ENCODE measurements around the gene TRPV3. TPM values are rescaled to one million over a fixed set of nuclear protein-coding genes. Genes with fewer than 3 reads are reported as not detected.

Gene TRPV3
- 0.46 and 0.92 TPM in 2 replicates for total RNA-seq

DNA sequence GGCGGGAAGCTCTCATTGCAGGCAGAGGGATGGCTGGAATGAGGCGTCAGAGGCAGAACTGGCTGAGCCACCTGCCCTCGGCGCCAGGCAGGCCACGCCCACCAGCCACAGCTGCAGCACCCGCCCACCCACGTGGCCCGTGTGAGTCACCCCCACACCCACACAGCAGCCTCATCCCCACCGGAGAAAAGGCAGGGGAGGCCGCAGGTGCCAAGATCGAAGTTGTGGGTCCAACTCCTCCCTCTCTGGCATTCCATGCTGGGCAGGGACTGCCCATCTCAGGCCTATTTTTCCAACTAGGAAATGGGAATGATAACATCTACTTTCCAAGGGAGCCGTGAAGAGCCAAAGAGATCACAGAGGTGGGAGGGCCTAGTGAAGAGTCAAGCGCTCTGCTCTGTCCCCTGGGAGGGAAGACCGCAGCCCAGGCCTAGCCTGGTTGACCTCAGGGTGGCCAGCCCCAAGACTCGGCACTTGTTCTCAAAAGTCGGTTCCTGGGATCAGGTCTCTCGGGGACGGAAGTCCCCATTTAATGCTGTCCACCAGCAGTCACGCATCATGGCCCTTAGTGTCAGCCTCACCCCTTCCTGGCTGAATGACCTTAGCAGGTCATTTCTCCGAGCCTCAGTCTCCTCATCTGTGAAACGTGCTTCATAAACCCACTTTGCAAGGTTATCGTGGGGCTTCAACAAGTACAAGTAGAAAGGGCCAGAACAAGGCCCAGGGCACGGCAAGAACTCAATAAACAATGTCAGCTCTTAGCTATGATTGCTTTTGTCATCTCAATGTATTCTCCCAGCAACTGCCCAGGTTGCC is at the start of gene TRPV3:
TSS of gene TRPV3 (minus strand) at position 45 of the 816 bp plus-strand sequence. CDS start 2,962 bp downstream, outside the sequence.
- DNase-seq (ENCODE audit: low spot score) = no peak
- H3K4me1 Mint-ChIP-seq (ENCODE audit: low read depth) = peaks cover 20% of the 10 kb centered on the region

GRCh38 chr17:3603870-3604259 is 46.3 kb upstream of the TRPV3 start:
- Mint-ChIP-seq H3K4me1 (ENCODE audit: low read depth) (no peaks in the 10 kb centered on the region), H3K27me3 (ENCODE audit: low read depth) (no peaks in the 10 kb centered on the region), H3K9me3 (no peaks in the 10 kb centered on the region), H3K4me3 (ENCODE audit: low read depth) (no peak overlapping the region), H3K27ac (no peak overlapping the region), H3K36me3 (ENCODE audit: low read depth) (peaks cover 16% of the 10 kb centered on the region)
- intact Hi-C loops (cut with micrococcal nuclease) = no loop called here
- no peak for DNase-seq (ENCODE audit: low spot score)

More for the DNA sequence above, at the start of gene TRPV3:
- H3K36me3 Mint-ChIP-seq (ENCODE audit: low read depth) = no peaks in the 10 kb centered on the region
- no peaks in the 10 kb centered on the region for H3K9me3 Mint-ChIP-seq
- intact Hi-C loops (cut with micrococcal nuclease) = no loop called here
- peak within 1 kb of the TSS; percentile 75 for H3K27ac Mint-ChIP-seq
- H3K27me3 Mint-ChIP-seq (ENCODE audit: low read depth) = no peaks in the 10 kb centered on the region
- H3K4me3 Mint-ChIP-seq (ENCODE audit: low read depth) = no peak within 1 kb of the TSS

DNA sequence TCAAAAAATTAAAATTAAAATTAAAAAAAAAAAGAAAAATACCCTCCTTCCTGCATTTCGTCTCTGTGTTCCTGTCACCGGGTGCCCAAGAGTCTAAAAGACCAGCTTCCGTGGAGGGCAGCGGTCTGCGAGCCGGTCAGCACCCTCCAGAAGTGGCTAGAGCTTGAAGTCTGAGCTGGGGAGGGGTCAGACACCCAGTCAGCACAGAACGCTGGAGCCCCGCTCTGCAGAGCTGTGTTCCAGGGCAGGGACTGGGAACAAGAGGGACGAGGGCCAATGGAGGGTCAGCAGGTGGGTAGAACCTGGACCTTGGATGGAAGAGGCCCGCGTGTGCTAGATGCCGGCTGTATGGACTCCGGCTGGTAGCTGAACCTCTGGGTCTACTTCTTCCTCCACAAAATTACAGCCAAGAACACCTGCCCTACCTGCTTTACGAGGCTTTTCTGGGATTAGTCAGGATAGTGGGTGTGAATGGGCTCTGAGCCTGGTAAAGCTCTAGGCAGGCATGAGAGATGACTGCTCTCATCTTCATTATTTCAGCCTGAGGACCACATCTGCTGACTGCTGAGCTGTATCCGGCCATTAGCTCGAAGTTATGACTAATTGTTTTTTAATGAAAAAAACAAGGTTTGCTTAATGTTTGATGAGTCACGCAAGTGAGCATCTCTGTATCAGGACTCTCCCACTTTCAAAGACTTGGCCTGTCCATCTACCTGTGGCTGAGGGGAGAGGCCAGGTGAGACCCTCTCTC is 45.7 kb upstream of the TRPV3 start:
- intact Hi-C loops (cut with micrococcal nuclease) = no loop called here
- Mint-ChIP-seq H3K4me3 (ENCODE audit: low read depth) (no peak overlapping the region), H3K9me3 (no peaks in the 10 kb centered on the region), H3K27me3 (ENCODE audit: low read depth) (no peaks in the 10 kb centered on the region), H3K36me3 (ENCODE audit: low read depth) (peaks cover 12% of the 10 kb centered on the region), H3K4me1 (ENCODE audit: low read depth) (no peaks in the 10 kb centered on the region), H3K27ac (no peak overlapping the region)
- DNase-seq (ENCODE audit: low spot score) = no peak

DNA sequence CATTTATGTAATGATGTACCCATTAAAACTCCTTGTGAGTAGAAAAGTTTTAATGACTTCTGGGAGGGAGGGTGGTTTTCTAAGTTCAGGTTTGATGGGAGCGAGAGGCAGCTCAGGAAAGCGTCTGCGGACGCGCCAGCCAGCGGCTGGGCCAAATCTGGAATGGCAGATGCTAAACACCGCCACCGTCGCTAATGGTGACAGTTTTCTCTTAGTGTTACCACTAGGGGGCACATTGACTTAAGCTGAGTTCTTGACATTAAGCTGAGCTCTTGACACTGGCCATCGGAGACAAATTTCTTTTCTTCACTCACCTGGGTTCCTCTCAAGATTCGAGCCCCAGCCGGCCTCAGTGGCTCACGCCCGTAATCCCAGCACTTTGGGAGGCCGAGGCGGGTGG is 44.9 kb upstream of the TRPV3 start:
- Mint-ChIP-seq H3K27ac (no peak overlapping the region), H3K27me3 (ENCODE audit: low read depth) (no peaks in the 10 kb centered on the region), H3K4me1 (ENCODE audit: low read depth) (no peaks in the 10 kb centered on the region), H3K9me3 (no peaks in the 10 kb centered on the region), H3K36me3 (ENCODE audit: low read depth) (peaks cover 10% of the 10 kb centered on the region), H3K4me3 (ENCODE audit: low read depth) (no peak overlapping the region)
- DNase-seq (ENCODE audit: low spot score) = no peak
- intact Hi-C loops (cut with micrococcal nuclease) = loop anchor here (1.0 kb wide), 1 partner anchor 45 kb away; no protein-coding TSS in a partner anchor

DNA sequence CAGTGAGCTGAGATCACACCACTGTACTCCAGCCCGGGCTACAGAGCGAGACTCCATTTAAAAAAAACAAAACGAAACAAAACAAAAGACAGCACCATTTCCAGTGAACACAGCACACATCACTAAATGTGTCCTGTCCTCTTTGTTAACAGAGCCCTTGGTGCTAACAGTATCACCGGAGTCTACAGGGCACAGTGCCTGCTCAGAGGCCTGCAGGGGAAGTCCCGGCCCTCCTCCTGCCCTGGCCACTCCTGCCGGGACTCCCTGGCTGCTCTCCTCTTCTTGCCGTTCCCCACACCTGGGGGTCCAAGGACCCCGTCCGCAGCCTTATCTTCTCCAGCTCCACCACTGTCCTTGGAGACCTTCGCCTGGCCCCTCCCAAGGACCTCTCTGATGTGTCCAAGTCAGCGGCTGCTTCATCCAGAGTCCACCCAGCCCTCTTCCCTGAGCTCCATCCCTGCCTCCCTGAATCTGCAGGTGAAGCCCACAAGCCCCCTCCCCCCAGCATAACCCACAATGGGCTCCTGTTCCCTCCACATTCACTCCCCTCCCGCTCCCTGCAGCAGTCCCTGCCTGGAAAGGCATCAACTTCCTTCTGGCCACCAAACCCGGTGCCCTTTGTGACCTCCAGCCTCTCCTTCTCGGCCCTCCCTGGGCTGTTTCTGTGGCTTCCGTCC is 43.1 kb upstream of the TRPV3 start:
- Mint-ChIP-seq H3K36me3 (ENCODE audit: low read depth) (peaks cover 10% of the 10 kb centered on the region), H3K4me1 (ENCODE audit: low read depth) (no peaks in the 10 kb centered on the region), H3K27ac (no peak overlapping the region), H3K4me3 (ENCODE audit: low read depth) (no peak overlapping the region), H3K27me3 (ENCODE audit: low read depth) (no peaks in the 10 kb centered on the region), H3K9me3 (no peaks in the 10 kb centered on the region)
- no peak for DNase-seq (ENCODE audit: low spot score)
- intact Hi-C loops (cut with micrococcal nuclease) = no loop called here

DNA sequence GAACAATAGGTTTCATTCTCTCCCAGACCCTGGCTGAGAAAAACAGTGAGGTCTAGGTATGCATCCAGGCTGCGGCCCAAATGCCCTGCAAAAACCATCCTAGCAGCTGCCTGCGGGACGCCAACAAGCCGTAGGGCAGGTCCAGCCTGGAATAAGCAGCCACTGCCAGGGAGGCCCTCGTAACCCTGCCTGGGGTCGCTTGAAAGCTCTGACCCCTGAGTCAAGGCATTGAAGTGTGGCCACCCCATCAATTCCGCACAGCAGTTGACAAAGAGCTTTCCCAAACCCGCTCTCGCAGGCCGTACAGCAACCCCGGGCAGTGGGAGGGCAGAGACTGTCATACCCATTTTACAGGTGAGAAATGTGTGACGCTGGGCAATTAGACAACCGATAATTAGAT is 40.5 kb upstream of the TRPV3 start:
- Mint-ChIP-seq H3K4me1 (ENCODE audit: low read depth) (no peaks in the 10 kb centered on the region), H3K36me3 (ENCODE audit: low read depth) (peaks cover 4% of the 10 kb centered on the region), H3K4me3 (ENCODE audit: low read depth) (no peak overlapping the region), H3K27ac (no peak overlapping the region), H3K9me3 (no peaks in the 10 kb centered on the region), H3K27me3 (ENCODE audit: low read depth) (no peaks in the 10 kb centered on the region)
- DNase-seq (ENCODE audit: low spot score) = no peak
- intact Hi-C loops (cut with micrococcal nuclease) = no loop called here

DNA sequence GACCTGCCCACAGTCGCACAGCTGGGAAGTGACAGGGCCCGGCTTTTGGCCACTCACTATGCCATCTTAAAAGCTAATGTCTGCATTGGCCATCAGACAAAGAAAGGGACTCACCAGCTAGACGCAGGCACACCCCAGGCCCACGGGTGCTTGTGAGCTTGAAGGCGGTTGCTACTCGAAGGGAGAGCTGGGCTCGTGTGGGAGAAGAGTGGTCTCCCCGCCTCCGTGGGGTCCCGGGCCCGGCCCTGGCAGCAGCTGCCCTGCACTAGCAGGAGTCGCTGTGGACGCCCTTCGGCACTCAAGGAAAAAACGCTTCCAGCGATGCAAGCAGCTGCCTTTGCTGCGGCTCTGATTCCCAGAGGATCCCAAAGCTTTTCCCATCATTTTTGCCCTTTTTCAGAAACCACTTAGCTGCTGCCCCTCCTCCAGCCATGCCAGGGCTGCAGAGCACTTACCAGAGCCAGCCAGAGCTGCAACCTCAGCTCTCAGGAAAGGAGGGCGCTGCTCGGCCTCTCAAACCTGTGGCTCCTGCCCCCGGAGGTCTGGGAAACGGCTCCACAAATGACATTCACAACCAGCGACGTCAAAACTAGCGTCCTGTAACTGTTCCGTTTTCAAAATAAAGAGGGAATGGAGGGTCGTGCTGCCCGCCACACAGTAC is 39.3 kb upstream of the TRPV3 start:
- no peak for DNase-seq (ENCODE audit: low spot score)
- H3K36me3 Mint-ChIP-seq (ENCODE audit: low read depth) = no peaks in the 10 kb centered on the region

GRCh38 chr17:3594976-3595375 is 37.4 kb upstream of the TRPV3 start:
- no peak for DNase-seq (ENCODE audit: low spot score)
- Mint-ChIP-seq H3K4me1 (ENCODE audit: low read depth) (no peaks in the 10 kb centered on the region), H3K9me3 (no peaks in the 10 kb centered on the region), H3K36me3 (ENCODE audit: low read depth) (peaks cover 7% of the 10 kb centered on the region), H3K27ac (no peak overlapping the region), H3K27me3 (ENCODE audit: low read depth) (no peaks in the 10 kb centered on the region), H3K4me3 (ENCODE audit: low read depth) (no peak overlapping the region)
- intact Hi-C loops (cut with micrococcal nuclease) = no loop called here

More for the DNA sequence above, 39.3 kb upstream of the TRPV3 start:
- Mint-ChIP-seq H3K9me3 (no peaks in the 10 kb centered on the region), H3K4me3 (ENCODE audit: low read depth) (no peak overlapping the region), H3K4me1 (ENCODE audit: low read depth) (no peaks in the 10 kb centered on the region), H3K27me3 (ENCODE audit: low read depth) (no peaks in the 10 kb centered on the region), H3K27ac (no peak overlapping the region)
- intact Hi-C loops (cut with micrococcal nuclease) = no loop called here

DNA sequence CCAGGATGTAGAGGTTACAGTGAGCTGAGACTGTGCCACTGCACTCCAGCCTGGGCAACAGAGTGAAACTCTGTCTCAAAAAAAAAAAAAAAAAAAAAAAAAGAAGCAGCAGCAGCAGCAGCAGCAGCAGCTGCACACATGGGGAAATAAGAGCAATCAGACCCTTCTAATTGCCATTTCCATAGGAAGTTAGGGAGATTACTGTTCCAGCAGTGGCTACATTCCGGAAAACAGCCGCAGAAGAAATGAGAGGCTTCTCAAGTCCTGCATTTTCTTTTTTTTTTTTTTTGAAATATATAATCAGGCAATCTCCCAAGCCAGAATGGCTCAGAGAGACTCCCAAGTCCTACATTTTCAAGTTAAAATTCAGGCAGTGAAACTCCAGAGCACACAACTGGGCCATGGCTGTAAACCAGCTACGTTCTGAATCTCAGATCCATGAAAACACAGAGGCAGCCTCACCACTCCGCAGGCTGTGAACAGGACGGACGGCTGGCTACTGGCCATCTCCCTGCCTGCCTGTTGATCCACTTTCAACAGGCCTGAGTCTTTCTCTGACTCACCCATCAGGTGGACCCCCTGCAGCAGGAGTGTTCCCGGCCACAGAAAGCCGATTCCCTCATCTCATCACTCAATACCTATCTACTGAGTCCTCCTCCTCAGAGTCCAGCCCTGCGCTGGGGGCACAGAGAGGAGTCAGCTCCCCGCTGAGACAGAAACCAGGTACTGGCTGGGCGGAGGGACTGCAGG is 36.6 kb upstream of the TRPV3 start:
- Mint-ChIP-seq H3K4me3 (ENCODE audit: low read depth) (no peak overlapping the region), H3K27me3 (ENCODE audit: low read depth) (no peaks in the 10 kb centered on the region), H3K27ac (no peak overlapping the region), H3K9me3 (no peaks in the 10 kb centered on the region), H3K36me3 (ENCODE audit: low read depth) (peaks cover 10% of the 10 kb centered on the region), H3K4me1 (ENCODE audit: low read depth) (no peaks in the 10 kb centered on the region)
- intact Hi-C loops (cut with micrococcal nuclease) = no loop called here
- DNase-seq (ENCODE audit: low spot score) = no peak

- intact Hi-C loops (cut with micrococcal nuclease) = no loop called here
- Mint-ChIP-seq H3K36me3 (ENCODE audit: low read depth) (peaks cover 10% of the 10 kb centered on the region), H3K27ac (no peak overlapping the region), H3K27me3 (ENCODE audit: low read depth) (no peaks in the 10 kb centered on the region), H3K4me3 (ENCODE audit: low read depth) (no peak overlapping the region), H3K4me1 (ENCODE audit: low read depth) (no peaks in the 10 kb centered on the region), H3K9me3 (no peaks in the 10 kb centered on the region)
- no peak for DNase-seq (ENCODE audit: low spot score)
Observed at GRCh38 chr17:3593384-3593783, 35.8 kb upstream of the TRPV3 start.

DNA sequence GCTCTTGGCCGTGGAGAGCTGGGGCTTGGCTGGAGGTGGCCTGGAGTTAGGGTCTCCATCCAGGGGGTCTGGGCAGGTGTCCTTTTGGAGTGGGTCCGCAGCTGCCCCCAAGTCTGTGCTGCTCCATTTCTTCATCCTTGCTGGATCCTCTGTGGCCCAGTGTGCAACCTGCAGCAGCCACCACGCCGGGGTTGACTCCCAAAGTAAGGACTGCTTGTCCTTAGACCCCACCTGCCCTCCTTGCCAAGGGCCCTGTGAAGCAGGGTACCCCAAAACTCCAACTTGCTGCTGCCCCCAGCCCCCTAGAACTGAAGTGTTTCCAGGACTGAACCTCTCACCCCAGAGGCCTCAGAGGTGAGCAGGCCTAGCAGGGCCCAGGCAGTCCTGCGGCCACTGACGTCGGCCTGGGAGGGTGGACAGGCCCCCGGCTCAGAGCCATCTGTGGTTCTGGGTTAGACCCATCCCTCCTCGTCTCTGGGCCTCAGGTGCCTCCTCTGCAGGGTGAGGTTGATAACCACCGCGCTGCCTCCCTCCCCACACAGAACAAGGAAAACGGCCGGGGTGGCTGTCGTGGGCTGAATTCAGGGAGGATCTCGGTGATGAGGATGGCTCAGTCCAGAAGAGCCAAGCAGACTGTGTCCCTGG is 34.7 kb upstream of the TRPV3 start:
- intact Hi-C loops (cut with micrococcal nuclease) = no loop called here
- no peak for DNase-seq (ENCODE audit: low spot score)
- no peaks in the 10 kb centered on the region for H3K9me3 Mint-ChIP-seq
- no peaks in the 10 kb centered on the region for H3K4me1 Mint-ChIP-seq (ENCODE audit: low read depth)
- H3K4me3 Mint-ChIP-seq (ENCODE audit: low read depth) = no peak overlapping the region
- no peak overlapping the region for H3K27ac Mint-ChIP-seq
- no peaks in the 10 kb centered on the region for H3K27me3 Mint-ChIP-seq (ENCODE audit: low read depth)
- peaks cover 10% of the 10 kb centered on the region for H3K36me3 Mint-ChIP-seq (ENCODE audit: low read depth)

GRCh38 chr17:3590768-3591167 is 33.2 kb upstream of the TRPV3 start:
- Mint-ChIP-seq H3K4me3 (ENCODE audit: low read depth) (no peak overlapping the region), H3K27ac (no peak overlapping the region), H3K36me3 (ENCODE audit: low read depth) (peaks cover 10% of the 10 kb centered on the region), H3K9me3 (no peaks in the 10 kb centered on the region), H3K4me1 (ENCODE audit: low read depth) (no peaks in the 10 kb centered on the region), H3K27me3 (ENCODE audit: low read depth) (no peaks in the 10 kb centered on the region)
- no peak for DNase-seq (ENCODE audit: low spot score)
- intact Hi-C loops (cut with micrococcal nuclease) = no loop called here
